Measurements from ENCODE around the gene NUCB2.
"Not testable (repeated sequence)": the region's sequence is repeated elsewhere in the genome, so short reads cannot be mapped to it uniquely, and the experiment has no call there.

Gene NUCB2

DNA sequence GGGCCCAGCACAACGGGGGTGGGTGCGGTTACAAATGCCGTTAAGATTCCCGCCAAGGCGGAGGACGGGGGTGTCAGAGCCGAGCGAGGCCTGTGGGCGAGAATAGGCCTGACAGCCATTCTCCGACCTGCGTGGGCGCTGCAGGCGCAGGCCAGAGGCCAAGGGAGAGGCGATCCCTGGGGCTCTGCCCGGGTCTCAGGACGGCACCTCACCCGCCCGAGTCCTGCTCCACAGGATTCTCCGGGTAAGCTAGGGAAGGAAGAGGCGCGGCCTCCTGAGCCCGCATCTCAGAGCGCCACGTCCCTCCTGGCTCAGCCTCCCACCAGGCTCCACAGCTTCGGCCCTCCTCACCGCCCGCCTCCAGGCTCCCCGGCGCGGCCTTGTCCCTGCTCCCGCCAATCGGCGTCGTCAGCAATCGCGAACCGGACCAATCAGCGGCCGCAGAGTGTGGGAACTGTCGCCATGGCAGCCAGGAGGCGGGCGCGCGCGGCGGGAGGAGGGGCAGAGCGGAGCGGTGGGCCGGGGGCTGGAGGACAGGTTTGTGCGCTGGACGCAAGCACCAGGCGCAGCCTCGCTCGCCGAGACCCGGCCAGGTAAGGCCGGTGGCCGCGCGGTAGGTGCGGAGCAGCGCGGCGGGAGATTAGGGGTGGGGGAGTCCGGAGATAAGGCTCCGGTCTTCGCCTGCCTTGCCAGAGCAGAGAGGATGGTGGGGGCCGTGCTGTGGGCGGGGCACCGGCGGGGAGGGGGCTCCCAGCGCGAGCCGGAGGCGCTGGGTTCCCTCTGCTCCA, at the start of gene NUCB2:
Gene NUCB2, plus strand, starts transcription at position 504 of the 788 bp plus-strand sequence. CDS start 18,585 bp downstream, outside the sequence.
- peak; percentile 95 for DNase-seq (ENCODE audit: low spot score)
- Mint-ChIP-seq H3K36me3 (ENCODE audit: low read depth) (peaks cover 19% of the 10 kb centered on the region), H3K27ac (peak within 1 kb of the TSS; percentile 92), H3K9me3 (no peaks in the 10 kb centered on the region), H3K4me3 (peak within 1 kb of the TSS; percentile 94), H3K27me3 (ENCODE audit: low read depth) (peaks cover 5% of the 10 kb centered on the region), H3K4me1 (ENCODE audit: low read depth) (peaks cover 47% of the 10 kb centered on the region)

DNA sequence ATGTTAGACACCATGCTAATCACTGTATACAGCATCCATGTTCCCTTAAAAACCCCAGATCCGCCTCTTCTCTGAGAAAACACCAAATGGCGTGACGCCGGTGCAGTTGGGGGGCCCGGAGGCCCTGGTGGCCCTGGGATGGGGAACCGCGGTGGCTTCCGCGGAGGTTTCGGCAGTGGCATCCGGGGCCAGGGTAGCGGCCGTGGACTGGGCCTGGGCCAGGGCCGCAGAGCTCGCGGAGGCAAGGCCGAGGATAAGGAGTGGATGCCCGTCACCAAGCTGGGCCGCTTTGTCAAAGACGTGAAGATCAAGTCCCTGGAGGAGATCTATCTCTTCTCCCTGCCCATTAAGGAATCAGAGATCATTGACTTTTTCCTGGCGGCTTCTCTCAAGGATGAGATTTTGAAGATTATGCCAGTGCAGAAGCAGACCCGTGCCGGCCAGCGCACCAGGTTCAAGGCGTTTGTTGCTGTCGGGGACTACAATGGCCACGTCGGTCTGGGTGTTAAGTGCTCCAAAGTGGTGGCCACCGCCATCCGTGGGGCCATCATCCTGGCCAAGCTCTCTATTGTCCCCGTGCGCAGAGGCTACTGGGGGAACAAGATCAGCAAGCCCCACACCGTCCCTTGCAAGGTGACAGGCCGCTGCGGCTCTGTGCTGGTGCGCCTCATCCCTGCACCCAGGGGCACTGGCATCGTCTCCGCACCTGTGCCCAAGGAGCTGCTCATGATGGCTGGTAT, 48.2 kb upstream of the NUCB2 start:
- H3K36me3 Mint-ChIP-seq (ENCODE audit: low read depth); H3K27ac Mint-ChIP-seq; DNase-seq (ENCODE audit: low spot score); H3K9me3 Mint-ChIP-seq; H3K4me3 Mint-ChIP-seq: not testable (repeated sequence)
- H3K27me3 Mint-ChIP-seq (ENCODE audit: low read depth), result peaks cover 21% of the 10 kb centered on the region
- H3K4me1 Mint-ChIP-seq (ENCODE audit: low read depth), result peaks cover 17% of the 10 kb centered on the region

DNA sequence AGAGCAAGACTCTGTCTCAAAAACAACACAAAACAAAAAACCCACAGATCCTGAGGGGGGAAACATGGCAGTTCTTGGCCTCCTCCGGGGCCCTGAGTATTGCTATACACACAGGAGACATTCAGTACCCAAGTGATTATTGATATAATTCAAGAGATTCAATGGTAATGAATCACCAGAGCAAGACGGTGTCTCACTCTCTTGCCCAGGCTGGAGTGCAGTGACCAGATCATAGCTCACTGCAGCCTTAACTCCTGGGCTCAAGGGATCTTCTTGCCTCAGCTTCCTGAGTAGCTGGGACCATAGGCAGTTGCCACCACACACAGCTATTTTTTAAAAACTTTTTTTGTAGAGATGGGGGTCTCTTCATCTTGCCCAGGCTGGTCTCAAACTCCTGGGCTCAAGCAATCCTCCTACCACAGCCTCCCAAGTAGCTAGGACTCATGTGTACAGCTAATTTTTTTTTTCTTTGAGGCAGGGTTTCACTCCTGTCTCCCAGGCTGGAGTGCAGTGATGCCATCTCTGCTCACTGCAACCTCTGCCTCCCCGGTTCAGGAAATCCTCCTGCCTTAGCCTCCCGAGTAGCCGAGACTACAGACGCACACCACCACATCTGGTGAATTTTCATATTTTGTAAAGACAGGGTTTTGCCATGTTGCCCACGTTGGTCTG, 46.9 kb upstream of the NUCB2 start:
- DNase-seq (ENCODE audit: low spot score), result no peak
- peaks cover 17% of the 10 kb centered on the region for H3K4me1 Mint-ChIP-seq (ENCODE audit: low read depth)
- peak overlapping the region; percentile 57 for H3K4me3 Mint-ChIP-seq
- H3K27me3 Mint-ChIP-seq (ENCODE audit: low read depth), result peaks cover 24% of the 10 kb centered on the region
- H3K36me3 Mint-ChIP-seq (ENCODE audit: low read depth), result no peaks in the 10 kb centered on the region
- no peaks in the 10 kb centered on the region for H3K9me3 Mint-ChIP-seq
- peak overlapping the region; percentile 22 for H3K27ac Mint-ChIP-seq

DNA sequence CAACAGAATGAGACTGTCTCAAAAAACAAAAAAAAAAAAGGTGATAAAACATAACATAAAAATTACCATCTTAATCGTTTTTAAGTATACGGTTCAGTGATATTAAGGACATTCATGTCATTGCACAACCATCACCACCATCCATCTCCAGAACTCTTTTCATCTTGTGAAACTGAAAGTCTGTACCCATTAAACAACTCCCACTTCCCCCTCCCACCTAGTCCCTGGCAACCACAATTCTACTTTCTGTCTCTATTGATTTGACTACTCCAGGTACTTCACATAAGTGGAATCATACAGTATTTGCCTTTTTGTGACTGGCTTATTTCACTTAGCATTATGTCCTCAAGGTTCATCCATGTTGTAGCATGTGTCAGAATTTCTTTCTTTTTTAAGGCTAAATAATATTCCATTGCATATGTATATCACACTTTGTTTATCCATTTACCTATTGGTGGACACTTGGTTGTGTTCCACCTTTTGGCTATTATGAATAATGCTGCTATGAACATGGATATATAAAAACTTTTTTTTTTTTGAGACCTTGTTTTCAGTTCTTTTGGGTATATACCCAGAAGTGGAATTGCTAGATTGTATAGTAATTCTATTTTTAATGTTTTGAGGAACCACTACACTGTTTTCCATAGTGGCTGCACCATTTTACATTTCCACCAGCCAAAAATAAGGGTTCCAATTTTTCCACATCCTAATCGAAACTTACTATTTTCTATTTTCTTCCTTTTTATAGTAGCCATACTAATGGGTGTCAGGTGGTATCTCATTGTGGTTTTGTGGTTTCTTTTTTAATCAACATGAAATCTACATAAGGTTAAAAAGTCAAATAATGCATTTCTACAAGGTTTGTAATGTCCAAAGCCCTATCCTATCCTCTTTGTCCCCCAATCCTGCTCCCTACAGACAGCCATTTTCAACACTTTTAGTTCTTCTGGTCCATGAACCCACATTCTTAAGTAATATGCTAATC, 45.4 kb upstream of the NUCB2 start:
- peak; percentile 80 for DNase-seq (ENCODE audit: low spot score)
- H3K36me3 Mint-ChIP-seq (ENCODE audit: low read depth), result no peaks in the 10 kb centered on the region
- peak overlapping the region; percentile 8 for H3K4me3 Mint-ChIP-seq
- peaks cover 26% of the 10 kb centered on the region for H3K27me3 Mint-ChIP-seq (ENCODE audit: low read depth)
- H3K9me3 Mint-ChIP-seq, result no peaks in the 10 kb centered on the region
- H3K4me1 Mint-ChIP-seq (ENCODE audit: low read depth), result peaks cover 17% of the 10 kb centered on the region
- peak overlapping the region; percentile 19 for H3K27ac Mint-ChIP-seq

DNA sequence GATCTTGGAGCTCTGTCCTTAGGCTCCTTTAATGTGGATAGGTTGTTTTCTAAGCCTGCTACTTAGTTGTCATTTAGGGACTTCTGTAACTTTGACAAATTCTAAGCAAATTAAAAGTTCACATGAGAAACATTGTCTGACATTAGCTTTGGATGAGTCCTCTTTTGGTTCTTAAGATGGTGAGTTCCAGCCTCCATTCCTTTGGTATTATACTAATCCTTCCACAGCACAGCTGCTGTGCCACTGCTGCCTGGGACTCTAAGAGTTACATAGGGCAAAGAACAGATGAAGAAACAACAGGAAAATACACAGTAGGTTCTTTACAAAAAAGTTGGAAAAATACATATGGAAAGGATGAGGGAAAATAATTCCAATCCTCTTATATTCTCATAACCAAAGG, 43.4 kb upstream of the NUCB2 start:
- Mint-ChIP-seq H3K9me3 (no peaks in the 10 kb centered on the region), H3K27ac (no peak overlapping the region), H3K36me3 (ENCODE audit: low read depth) (no peaks in the 10 kb centered on the region), H3K27me3 (ENCODE audit: low read depth) (peaks cover 36% of the 10 kb centered on the region), H3K4me1 (ENCODE audit: low read depth) (peaks cover 17% of the 10 kb centered on the region), H3K4me3 (no peak overlapping the region)
- no peak for DNase-seq (ENCODE audit: low spot score)

DNA sequence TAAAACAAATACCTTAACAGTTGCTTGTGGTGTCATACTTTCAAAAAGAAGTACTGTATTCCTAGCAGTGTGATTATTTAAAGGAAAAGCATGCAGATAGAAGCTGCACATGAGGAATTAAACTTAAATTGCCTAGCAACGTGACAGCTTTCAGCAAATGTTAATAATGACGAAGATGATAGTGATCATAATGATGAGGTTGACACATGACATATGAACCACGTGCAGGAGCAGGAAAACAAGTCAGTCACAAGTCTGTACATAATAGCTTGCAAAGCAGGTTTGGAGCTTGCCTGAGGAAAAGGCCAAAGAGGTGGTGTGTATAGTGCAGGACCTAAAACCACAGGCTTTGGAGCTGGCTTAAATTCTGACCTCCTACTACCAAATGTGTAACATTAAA, 38.2 kb upstream of the NUCB2 start:
- no peaks in the 10 kb centered on the region for H3K36me3 Mint-ChIP-seq (ENCODE audit: low read depth)
- H3K4me1 Mint-ChIP-seq (ENCODE audit: low read depth), result peaks cover 2% of the 10 kb centered on the region
- H3K27ac Mint-ChIP-seq, result no peak overlapping the region
- no peak overlapping the region for H3K4me3 Mint-ChIP-seq
- DNase-seq (ENCODE audit: low spot score), result no peak
- H3K27me3 Mint-ChIP-seq (ENCODE audit: low read depth), result peaks cover 66% of the 10 kb centered on the region
- no peaks in the 10 kb centered on the region for H3K9me3 Mint-ChIP-seq

DNA sequence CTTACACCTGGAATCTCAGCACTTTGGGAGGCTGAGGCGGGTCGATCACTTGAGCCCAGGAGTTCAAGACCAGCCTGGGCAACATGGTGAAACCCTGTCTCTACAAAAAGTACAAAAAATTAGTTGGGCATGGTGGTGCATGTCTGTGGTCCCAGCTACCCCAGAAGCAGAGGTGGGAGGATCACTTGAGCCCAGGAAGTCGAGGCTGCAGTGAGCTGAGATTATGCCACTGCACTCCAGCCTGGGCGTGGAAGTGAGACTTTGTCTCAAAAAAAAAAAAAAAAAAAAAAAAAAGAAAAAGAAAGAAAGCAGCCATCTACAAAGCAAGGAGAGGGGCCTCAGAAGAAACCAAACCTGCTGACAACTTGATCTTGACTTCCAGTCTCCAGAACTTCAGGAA, 36.6 kb upstream of the NUCB2 start:
- H3K36me3 Mint-ChIP-seq (ENCODE audit: low read depth); H3K9me3 Mint-ChIP-seq; H3K4me3 Mint-ChIP-seq; DNase-seq (ENCODE audit: low spot score); H3K4me1 Mint-ChIP-seq (ENCODE audit: low read depth); H3K27ac Mint-ChIP-seq: not testable (repeated sequence)
- H3K27me3 Mint-ChIP-seq (ENCODE audit: low read depth), result peaks cover 62% of the 10 kb centered on the region

DNA sequence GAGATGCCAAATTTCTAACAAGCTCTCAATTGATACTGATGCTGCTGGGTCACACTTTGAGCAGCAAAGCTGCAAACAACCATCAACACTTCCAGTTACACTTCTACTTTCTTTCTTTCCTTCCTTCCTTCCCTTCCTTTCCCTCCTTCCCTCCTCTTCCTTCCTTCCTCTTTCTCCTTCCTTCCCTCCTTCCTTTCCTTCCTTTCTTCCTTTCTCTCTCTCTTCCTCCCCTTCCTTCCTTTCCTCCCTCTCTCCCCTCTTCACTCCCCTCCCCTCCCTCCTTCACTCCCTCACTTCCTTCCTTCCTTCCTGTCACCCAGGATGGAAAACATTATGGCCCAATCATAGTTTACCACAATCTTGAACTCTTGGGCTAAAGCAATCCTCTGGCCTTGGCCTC, 35.8 kb upstream of the NUCB2 start:
- H3K27me3 Mint-ChIP-seq (ENCODE audit: low read depth), result peaks cover 62% of the 10 kb centered on the region
- H3K9me3 Mint-ChIP-seq, result no peaks in the 10 kb centered on the region
- H3K4me3 Mint-ChIP-seq, result no peak overlapping the region

DNA sequence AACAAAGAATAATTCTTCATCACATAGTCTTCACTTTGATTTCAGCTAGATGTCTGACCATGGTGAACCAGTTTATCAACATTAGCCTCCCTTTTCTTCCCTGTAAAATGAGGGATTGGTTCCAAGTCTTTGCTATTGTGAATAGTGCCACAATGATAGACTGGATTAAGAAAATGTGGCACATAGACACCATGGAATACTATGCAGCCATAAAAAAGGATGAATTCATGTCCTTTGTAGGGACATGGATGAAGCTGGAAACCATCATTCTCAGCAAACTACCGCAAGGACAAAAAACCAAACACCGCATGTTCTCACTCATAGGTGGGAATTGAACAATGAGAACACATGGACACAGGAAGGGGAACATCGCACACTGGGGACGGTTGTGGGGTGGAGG, 33.6 kb upstream of the NUCB2 start:
- not testable (repeated sequence) for H3K9me3 Mint-ChIP-seq; H3K27ac Mint-ChIP-seq; DNase-seq (ENCODE audit: low spot score); H3K4me1 Mint-ChIP-seq (ENCODE audit: low read depth); H3K4me3 Mint-ChIP-seq; H3K36me3 Mint-ChIP-seq (ENCODE audit: low read depth)
- peaks cover 62% of the 10 kb centered on the region for H3K27me3 Mint-ChIP-seq (ENCODE audit: low read depth)

More for the DNA sequence above, 35.8 kb upstream of the NUCB2 start:
- no peak for DNase-seq (ENCODE audit: low spot score)
- peaks cover 5% of the 10 kb centered on the region for H3K4me1 Mint-ChIP-seq (ENCODE audit: low read depth)
- no peaks in the 10 kb centered on the region for H3K36me3 Mint-ChIP-seq (ENCODE audit: low read depth)
- H3K27ac Mint-ChIP-seq, result no peak overlapping the region

DNA sequence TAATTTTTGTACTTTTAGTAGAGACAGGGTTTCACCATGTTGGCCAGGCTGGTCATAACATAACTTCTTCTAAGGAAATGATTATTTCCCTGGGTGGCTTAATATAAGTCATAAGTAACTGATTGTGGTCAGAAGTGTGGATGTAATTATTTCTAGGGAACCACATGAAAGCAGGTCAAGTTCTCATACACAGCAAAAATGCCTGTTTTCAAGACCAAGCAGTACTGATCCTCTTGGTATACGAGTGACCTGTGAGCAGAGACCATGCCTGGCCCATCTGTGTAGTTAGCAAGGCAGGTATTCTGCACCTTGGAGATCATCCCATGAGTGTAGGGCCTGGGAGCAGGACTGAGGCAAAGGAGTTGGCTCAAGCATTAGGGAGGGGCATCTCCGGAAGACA, 32.5 kb upstream of the NUCB2 start:
- H3K27me3 Mint-ChIP-seq (ENCODE audit: low read depth), result peaks cover 61% of the 10 kb centered on the region
- no peaks in the 10 kb centered on the region for H3K9me3 Mint-ChIP-seq
- peak; percentile 10 for DNase-seq (ENCODE audit: low spot score)
- peaks cover 5% of the 10 kb centered on the region for H3K4me1 Mint-ChIP-seq (ENCODE audit: low read depth)
- H3K4me3 Mint-ChIP-seq, result no peak overlapping the region
- H3K27ac Mint-ChIP-seq, result no peak overlapping the region
- no peaks in the 10 kb centered on the region for H3K36me3 Mint-ChIP-seq (ENCODE audit: low read depth)

DNA sequence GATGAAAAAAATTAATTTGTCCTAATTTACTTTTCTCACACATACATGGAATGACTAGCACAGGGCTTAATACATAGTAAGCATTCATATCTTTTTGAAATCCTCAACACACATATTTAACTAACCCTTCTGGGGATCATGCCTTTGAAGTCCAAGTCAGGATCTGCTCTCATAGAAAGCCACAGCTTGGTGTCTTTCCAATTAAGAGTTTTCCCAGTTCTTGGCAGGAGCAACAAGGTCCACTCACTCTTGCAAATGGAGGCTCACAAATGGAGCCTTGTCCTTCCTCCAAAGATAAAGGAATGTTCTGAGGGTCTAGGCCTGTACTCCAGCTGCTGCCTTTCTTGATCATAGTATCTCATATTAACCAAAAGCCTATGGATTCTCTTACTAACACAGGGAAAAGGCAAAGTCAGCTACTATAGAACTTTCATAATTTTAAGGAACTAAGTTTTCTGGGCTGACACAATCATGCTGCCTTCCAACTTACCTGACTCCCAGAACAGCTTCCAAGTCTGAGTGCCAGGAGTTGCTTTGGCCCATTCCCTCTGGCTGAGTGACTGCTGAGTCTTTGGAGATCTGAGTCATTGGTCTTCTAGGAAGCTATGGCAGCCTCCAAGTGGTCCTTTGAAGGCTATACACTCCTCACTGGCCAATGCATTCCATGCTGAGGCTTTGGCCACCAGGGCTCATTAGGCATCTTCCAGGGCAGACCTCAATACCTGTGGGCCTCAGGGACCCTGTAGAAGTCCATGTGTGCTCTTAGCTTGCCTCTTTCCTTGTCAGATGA, 25.8 kb upstream of the NUCB2 start:
- peaks cover 50% of the 10 kb centered on the region for H3K27me3 Mint-ChIP-seq (ENCODE audit: low read depth)
- DNase-seq (ENCODE audit: low spot score), result no peak
- no peaks in the 10 kb centered on the region for H3K36me3 Mint-ChIP-seq (ENCODE audit: low read depth)
- H3K27ac Mint-ChIP-seq, result no peak overlapping the region
- H3K9me3 Mint-ChIP-seq, result no peaks in the 10 kb centered on the region
- H3K4me1 Mint-ChIP-seq (ENCODE audit: low read depth), result no peaks in the 10 kb centered on the region
- H3K4me3 Mint-ChIP-seq, result no peak overlapping the region

DNA sequence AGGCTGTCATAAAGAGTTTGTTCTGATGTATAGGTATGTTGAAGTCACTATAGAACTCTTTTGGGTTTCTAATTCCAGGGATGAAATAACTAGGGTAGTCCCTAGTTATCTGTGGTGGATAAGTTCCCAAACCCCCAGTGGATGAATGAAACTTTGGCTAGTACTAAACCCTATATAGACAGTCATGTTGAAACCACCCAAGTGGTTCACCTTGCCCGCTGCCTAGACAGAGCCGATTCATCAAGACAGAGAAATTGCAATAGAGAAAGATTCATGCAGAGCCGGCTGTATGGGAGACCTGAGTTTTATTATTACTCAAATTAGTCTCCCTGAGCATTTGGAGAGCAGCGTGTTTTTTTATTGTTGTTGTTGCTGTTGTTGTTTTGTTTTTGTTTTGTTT, 23.8 kb upstream of the NUCB2 start:
- DNase-seq (ENCODE audit: low spot score), result no peak
- H3K9me3 Mint-ChIP-seq, result no peaks in the 10 kb centered on the region
- H3K36me3 Mint-ChIP-seq (ENCODE audit: low read depth), result no peaks in the 10 kb centered on the region
- peaks cover 6% of the 10 kb centered on the region for H3K4me1 Mint-ChIP-seq (ENCODE audit: low read depth)
- no peak overlapping the region for H3K4me3 Mint-ChIP-seq
- no peak overlapping the region for H3K27ac Mint-ChIP-seq
- H3K27me3 Mint-ChIP-seq (ENCODE audit: low read depth), result peaks cover 41% of the 10 kb centered on the region

DNA sequence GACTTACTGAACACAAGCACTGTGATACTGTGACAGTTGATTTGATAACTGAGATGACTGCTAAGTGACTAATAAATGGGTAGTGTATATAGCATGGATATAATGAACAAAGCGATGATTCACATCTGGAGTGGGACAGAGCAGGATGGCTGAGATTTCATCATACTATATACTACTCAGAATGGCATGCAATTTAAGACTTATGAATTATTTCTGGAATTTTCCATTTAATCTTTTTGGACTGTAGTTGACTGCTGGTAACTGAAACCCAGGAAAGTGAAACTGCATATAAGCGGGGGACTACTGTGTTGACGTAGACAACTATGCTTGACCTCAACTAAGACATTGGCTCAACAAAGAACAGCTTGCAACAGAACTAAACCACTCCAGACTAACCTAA, 20.0 kb upstream of the NUCB2 start:
- no peak overlapping the region for H3K4me3 Mint-ChIP-seq
- H3K27ac Mint-ChIP-seq, result no peak overlapping the region
- no peaks in the 10 kb centered on the region for H3K36me3 Mint-ChIP-seq (ENCODE audit: low read depth)
- no peak for DNase-seq (ENCODE audit: low spot score)
- peaks cover 20% of the 10 kb centered on the region for H3K27me3 Mint-ChIP-seq (ENCODE audit: low read depth)
- peaks cover 6% of the 10 kb centered on the region for H3K4me1 Mint-ChIP-seq (ENCODE audit: low read depth)
- no peaks in the 10 kb centered on the region for H3K9me3 Mint-ChIP-seq
